HL-60 (cell line): ENCODE data around the gene SLC43A2.

Experiments
- CTCF ChIP-seq: IDR thresholded peaks from one replicate; pipeline ENCODE4 v1.5.1; 2011; ENCODE audit warnings: low read length, control low read depth, inconsistent platforms; ENCODE audit not compliant: insufficient read depth
- POLR2AphosphoS5 ChIP-seq: IDR thresholded peaks from 2 replicates; pipeline ENCODE4 v1.6.1; 2012; ENCODE audit warnings: low read depth
- TF ChIP-seq, protein P1 (sequence below): IDR thresholded peaks from 2 replicates; pipeline ENCODE4 v1.6.1; 2012; ENCODE audit warnings: low read depth; ENCODE audit not compliant: insufficient replicate concordance

DNA sequence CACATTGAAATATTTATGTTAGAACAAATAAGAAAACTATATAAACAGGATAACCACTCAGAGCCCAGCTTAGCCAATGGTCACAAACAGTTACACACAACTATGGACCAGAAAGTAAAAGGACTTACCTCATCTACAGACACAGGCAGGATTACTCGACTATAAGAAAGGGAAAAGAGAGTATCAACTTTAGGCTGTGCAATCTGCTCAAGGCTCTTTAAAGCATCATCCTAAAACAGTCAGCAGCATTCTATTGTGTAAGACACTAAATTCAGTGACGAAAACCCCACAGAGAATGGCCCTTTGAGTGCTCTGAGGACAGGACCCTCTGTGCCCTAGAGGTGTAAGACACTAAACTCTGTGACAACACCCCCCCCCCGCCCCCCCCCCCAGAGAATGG, 70.2 kb downstream of the SLC43A2 start:
- TF ChIP-seq CTCF: no peak
- TF ChIP-seq, protein P1, sequence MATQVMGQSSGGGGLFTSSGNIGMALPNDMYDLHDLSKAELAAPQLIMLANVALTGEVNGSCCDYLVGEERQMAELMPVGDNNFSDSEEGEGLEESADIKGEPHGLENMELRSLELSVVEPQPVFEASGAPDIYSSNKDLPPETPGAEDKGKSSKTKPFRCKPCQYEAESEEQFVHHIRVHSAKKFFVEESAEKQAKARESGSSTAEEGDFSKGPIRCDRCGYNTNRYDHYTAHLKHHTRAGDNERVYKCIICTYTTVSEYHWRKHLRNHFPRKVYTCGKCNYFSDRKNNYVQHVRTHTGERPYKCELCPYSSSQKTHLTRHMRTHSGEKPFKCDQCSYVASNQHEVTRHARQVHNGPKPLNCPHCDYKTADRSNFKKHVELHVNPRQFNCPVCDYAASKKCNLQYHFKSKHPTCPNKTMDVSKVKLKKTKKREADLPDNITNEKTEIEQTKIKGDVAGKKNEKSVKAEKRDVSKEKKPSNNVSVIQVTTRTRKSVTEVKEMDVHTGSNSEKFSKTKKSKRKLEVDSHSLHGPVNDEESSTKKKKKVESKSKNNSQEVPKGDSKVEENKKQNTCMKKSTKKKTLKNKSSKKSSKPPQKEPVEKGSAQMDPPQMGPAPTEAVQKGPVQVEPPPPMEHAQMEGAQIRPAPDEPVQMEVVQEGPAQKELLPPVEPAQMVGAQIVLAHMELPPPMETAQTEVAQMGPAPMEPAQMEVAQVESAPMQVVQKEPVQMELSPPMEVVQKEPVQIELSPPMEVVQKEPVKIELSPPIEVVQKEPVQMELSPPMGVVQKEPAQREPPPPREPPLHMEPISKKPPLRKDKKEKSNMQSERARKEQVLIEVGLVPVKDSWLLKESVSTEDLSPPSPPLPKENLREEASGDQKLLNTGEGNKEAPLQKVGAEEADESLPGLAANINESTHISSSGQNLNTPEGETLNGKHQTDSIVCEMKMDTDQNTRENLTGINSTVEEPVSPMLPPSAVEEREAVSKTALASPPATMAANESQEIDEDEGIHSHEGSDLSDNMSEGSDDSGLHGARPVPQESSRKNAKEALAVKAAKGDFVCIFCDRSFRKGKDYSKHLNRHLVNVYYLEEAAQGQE: no peak
- TF ChIP-seq POLR2AphosphoS5: no peak
